Hepatocyte (in vitro differentiated cells): ENCODE data around the gene BGN. TPM values are rescaled to one million over a fixed set of nuclear protein-coding genes. Genes with fewer than 3 reads are reported as not detected.

Experiments
- DNase-seq: peaks from one replicate; pipeline ENCODE4 v3.0.0-alpha.2; 2016; ENCODE audit warnings: low spot score
- H2AFZ ChIP-seq: fragments of 200-600 bp; sonication (generic); 2 replicates; pipeline ENCODE4 v1.6.0; 2016; ENCODE audit warnings: antibody characterized with exemption, mild to moderate bottlenecking
- H3K27ac ChIP-seq: fragments of 200-600 bp; sonication (generic); 2 replicates; pipeline ENCODE4 v1.5.1; 2016; ENCODE audit warnings: mild to moderate bottlenecking
- H3K27me3 ChIP-seq: fragments of 200-600 bp; sonication (generic); 2 replicates; pipeline ENCODE4 v1.6.1; 2016
- H3K36me3 ChIP-seq: fragments of 200-600 bp; sonication (generic); replicated peaks from 2 replicates; pipeline ENCODE4 v1.5.1; 2016; ENCODE audit warnings: low read depth; ENCODE audit not compliant: insufficient read depth
- H3K4me1 ChIP-seq: fragments of 200-600 bp; sonication (generic); 2 replicates; pipeline ENCODE4 v1.5.1; 2016; ENCODE audit warnings: mild to moderate bottlenecking, moderate library complexity; ENCODE audit not compliant: insufficient read depth
- H3K4me2 ChIP-seq: fragments of 200-600 bp; sonication (generic); 2 replicates; pipeline ENCODE4 v1.6.0; 2016
- H3K4me3 ChIP-seq: fragments of 200-600 bp; sonication (generic); 2 replicates; pipeline ENCODE4 v1.5.1; 2016; ENCODE audit warnings: mild to moderate bottlenecking
- H3K79me2 ChIP-seq: fragments of 200-600 bp; sonication (generic); 2 replicates; pipeline ENCODE4 v1.6.0; 2017; ENCODE audit warnings: mild to moderate bottlenecking
- H3K9me2 ChIP-seq: fragments of 200-600 bp; sonication (generic); replicated peaks from 2 replicates; pipeline ENCODE4 v1.6.0; 2017; ENCODE audit warnings: mild to moderate bottlenecking; ENCODE audit not compliant: insufficient read depth
- H3K9me3 ChIP-seq: fragments of 200-600 bp; sonication (generic); 2 replicates; pipeline ENCODE4 v1.5.1; 2016; ENCODE audit warnings: low read depth, mild to moderate bottlenecking
- H4K20me1 ChIP-seq: fragments of 200-600 bp; sonication (generic); 2 replicates; pipeline ENCODE4 v1.6.0; 2016; ENCODE audit warnings: mild to moderate bottlenecking; ENCODE audit not compliant: insufficient read depth, poor library complexity, severe bottlenecking
- EZH2 ChIP-seq: fragments of 200-600 bp; sonication (generic); IDR thresholded peaks from 2 replicates; pipeline ENCODE4 v1.6.1; 2016; ENCODE audit warnings: antibody characterized with exemption, mild to moderate bottlenecking, borderline replicate concordance
- EZH2phosphoT487 ChIP-seq: fragments of 200-600 bp; sonication (generic); IDR thresholded peaks from one replicate; pipeline ENCODE4 v1.6.1; 2018; ENCODE audit warnings: antibody characterized with exemption, mild to moderate bottlenecking, low read depth, moderate library complexity; ENCODE audit not compliant: unreplicated experiment, severe bottlenecking
- WGBS: methylation state at CpG from one replicate; pipeline ENCODE4 v1.1.6; 2016; ENCODE audit warnings: low lambda C conversion rate; ENCODE audit errors: missing lambda C conversion rate; 5-methylcytosine and 5-hydroxymethylcytosine counted together
- polyA plus RNA-seq: library from polyadenylated mRNA; unstranded; fragments of >200 nt; fragmentation: Nextera tagmentation; extraction: Ambion mirVana; gene quantifications from 2 replicates; pipeline ENCODE4 v1.2.1, GENCODE V29; 2016
- total RNA-seq: library from RNA; depleted of rRNA; stranded (reverse); fragments of >200 nt; gene quantifications from 2 replicates; pipeline ENCODE4 v1.2.3, GENCODE V29; 2014
- TF ChIP-seq, protein P1 (sequence below): fragments of 200-600 bp; sonication (generic); IDR thresholded peaks from 2 replicates; pipeline ENCODE4 v1.5.1; 2016; ENCODE audit warnings: antibody characterized with exemption, mild to moderate bottlenecking; ENCODE audit not compliant: poor library complexity

BGN gene
- total and polyA plus RNA-seq, 2 experiments from 2014 or later = 14.5 to 27.5 TPM

DNA sequence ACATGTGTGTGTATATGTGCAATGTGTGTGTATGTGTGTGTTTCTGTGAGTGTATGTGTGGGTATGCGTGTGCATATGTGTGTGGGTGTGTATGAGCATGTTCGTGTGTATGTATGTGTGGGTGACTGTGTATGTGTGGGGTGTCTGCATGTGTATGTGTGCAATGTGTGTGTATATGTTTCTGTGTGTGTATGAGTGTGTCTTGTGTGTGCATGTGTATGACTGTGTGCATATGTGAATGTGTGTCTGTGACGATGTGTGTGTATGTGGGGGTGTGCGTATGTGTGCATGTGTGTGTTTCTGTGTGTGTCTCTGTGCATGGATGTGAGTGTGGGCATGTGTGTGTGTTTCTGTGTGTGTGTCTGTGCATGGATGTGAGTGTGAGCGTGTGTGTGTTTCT, 18.5 kb downstream of the BGN start:
- H3K4me3 ChIP-seq = no peak overlapping the region
- no peak overlapping the region for H3K4me2 ChIP-seq
- DNase-seq = no peak
- H3K9me3 ChIP-seq = no peaks in the 10 kb centered on the region
- H3K4me1 ChIP-seq = no peaks in the 10 kb centered on the region
- H3K79me2 ChIP-seq = no peaks in the 10 kb centered on the region
- TF ChIP-seq EZH2 = no peak
- TF ChIP-seq, protein P1, sequence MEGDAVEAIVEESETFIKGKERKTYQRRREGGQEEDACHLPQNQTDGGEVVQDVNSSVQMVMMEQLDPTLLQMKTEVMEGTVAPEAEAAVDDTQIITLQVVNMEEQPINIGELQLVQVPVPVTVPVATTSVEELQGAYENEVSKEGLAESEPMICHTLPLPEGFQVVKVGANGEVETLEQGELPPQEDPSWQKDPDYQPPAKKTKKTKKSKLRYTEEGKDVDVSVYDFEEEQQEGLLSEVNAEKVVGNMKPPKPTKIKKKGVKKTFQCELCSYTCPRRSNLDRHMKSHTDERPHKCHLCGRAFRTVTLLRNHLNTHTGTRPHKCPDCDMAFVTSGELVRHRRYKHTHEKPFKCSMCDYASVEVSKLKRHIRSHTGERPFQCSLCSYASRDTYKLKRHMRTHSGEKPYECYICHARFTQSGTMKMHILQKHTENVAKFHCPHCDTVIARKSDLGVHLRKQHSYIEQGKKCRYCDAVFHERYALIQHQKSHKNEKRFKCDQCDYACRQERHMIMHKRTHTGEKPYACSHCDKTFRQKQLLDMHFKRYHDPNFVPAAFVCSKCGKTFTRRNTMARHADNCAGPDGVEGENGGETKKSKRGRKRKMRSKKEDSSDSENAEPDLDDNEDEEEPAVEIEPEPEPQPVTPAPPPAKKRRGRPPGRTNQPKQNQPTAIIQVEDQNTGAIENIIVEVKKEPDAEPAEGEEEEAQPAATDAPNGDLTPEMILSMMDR = no peak
- no peak for TF ChIP-seq EZH2phosphoT487
- H3K36me3 ChIP-seq = no peaks in the 10 kb centered on the region
- no peaks in the 10 kb centered on the region for H3K9me2 ChIP-seq
- H4K20me1 ChIP-seq = no peaks in the 10 kb centered on the region
- peaks cover 2% of the 10 kb centered on the region for H3K27me3 ChIP-seq
- H3K27ac ChIP-seq = no peak overlapping the region
- no peak overlapping the region for H2AFZ ChIP-seq
- 67% methylated on average over 4 of the region's 5 CpGs for WGBS

GRCh38 chrX:153514259-153514658, 19.5 kb downstream of the BGN start:
- DNase-seq = no peak
- no peaks in the 10 kb centered on the region for H3K9me2 ChIP-seq
- H3K27ac ChIP-seq = no peak overlapping the region
- no peak overlapping the region for H2AFZ ChIP-seq
- no peaks in the 10 kb centered on the region for H3K36me3 ChIP-seq
- H3K4me1 ChIP-seq = no peaks in the 10 kb centered on the region
- WGBS = 94% methylated on average over 3 of the region's 9 CpGs
- no peaks in the 10 kb centered on the region for H3K79me2 ChIP-seq
- no peaks in the 10 kb centered on the region for H3K9me3 ChIP-seq
- peaks cover 6% of the 10 kb centered on the region for H3K27me3 ChIP-seq
- TF ChIP-seq EZH2 = no peak
- TF ChIP-seq, protein P1 = no peak
- no peak for TF ChIP-seq EZH2phosphoT487
- no peaks in the 10 kb centered on the region for H4K20me1 ChIP-seq
- no peak overlapping the region for H3K4me3 ChIP-seq
- H3K4me2 ChIP-seq = no peak overlapping the region

DNA sequence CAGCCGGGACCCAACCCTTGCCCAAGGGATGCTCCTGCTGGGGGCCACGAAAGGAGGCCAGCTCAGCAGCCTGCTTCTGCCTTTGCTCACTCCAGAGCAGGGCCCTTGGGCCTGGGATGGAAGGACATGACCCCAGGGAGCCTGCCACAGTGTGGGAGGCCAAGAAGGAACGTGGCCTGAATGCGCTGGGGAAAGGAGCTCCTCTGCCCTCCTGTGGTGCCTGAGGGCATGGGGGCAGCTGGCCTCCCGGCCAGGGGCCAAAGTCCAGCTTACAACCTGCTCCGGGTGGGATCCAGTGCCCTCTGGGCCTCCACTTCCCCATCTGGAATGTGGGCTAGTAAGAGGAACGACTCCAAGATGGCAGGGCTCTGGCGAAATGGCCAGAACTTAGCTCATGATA, 20.7 kb downstream of the BGN start:
- no peak for TF ChIP-seq EZH2
- TF ChIP-seq, protein P1 = no peak
- TF ChIP-seq EZH2phosphoT487 = no peak
- Histone ChIP-seq H3K9me3 (no peaks in the 10 kb centered on the region), H3K9me2 (no peaks in the 10 kb centered on the region), H4K20me1 (no peaks in the 10 kb centered on the region), H3K4me2 (no peak overlapping the region), H3K79me2 (no peaks in the 10 kb centered on the region), H3K36me3 (no peaks in the 10 kb centered on the region), H3K27ac (no peak overlapping the region), H3K4me3 (no peak overlapping the region), H2AFZ (no peak overlapping the region), H3K4me1 (no peaks in the 10 kb centered on the region), H3K27me3 (peaks cover 6% of the 10 kb centered on the region)
- WGBS = 78% methylated on average over 8 of the region's 8 CpGs
- no peak for DNase-seq

DNA sequence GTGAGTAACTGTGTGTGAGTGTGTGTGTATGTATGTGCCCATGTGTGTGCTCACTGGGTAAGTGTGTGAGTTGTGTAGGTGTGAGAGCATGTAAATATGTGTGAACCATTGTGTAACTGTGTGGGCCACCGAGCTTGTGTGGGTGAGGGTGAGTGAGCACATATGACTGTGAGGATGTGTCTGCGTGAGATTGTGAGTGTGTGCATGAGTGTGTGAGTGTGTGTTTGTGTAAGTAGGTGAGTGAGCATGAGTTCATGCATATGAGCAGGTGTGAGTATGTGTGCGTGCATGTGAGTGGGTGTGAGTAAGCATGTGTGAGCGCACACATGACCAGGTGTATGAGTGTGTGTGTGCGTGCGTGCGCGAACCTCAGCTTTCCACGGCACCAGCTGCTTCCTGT, 21.3 kb downstream of the BGN start:
- H3K4me2 ChIP-seq = no peak overlapping the region
- no peaks in the 10 kb centered on the region for H3K4me1 ChIP-seq
- peaks cover 6% of the 10 kb centered on the region for H3K27me3 ChIP-seq
- TF ChIP-seq EZH2phosphoT487 (no peak), EZH2 (no peak)
- TF ChIP-seq, protein P1 = no peak
- no peak overlapping the region for H2AFZ ChIP-seq
- H3K9me2 ChIP-seq = no peaks in the 10 kb centered on the region
- no peaks in the 10 kb centered on the region for H3K36me3 ChIP-seq
- no peak overlapping the region for H3K27ac ChIP-seq
- no peaks in the 10 kb centered on the region for H4K20me1 ChIP-seq
- no peak overlapping the region for H3K4me3 ChIP-seq
- no peaks in the 10 kb centered on the region for H3K9me3 ChIP-seq
- no peaks in the 10 kb centered on the region for H3K79me2 ChIP-seq
- no peak for DNase-seq
- 92% methylated on average over 9 of the region's 9 CpGs for WGBS
